Parathyroid adenoma (tissue), 2 donors: ENCODE data around the gene SMCO4.
"Not testable (repeated sequence)": the region's sequence is repeated elsewhere in the genome, so short reads cannot be mapped to it uniquely, and the experiment has no call there.

Source experiments
- H2AFZ ChIP-seq: fragments of 300-600 bp; sonication (generic); one replicate; pipeline ENCODE4 v1.7.0; 2017; ENCODE audit warnings: antibody characterized with exemption, mild to moderate bottlenecking
- H3K27ac ChIP-seq: fragments of 300-600 bp; sonication (generic); one replicate; pipeline ENCODE4 v1.7.0; 2017
- H3K27me3 ChIP-seq: fragments of 300-600 bp; sonication (generic); one replicate; pipeline ENCODE4 v1.7.0; 2017; ENCODE audit warnings: low read length; ENCODE audit not compliant: control insufficient read depth, insufficient read depth
- H3K36me3 ChIP-seq: fragments of 300-600 bp; sonication (generic); one replicate; pipeline ENCODE4 v1.7.0; 2017; ENCODE audit warnings: low read length; ENCODE audit not compliant: control insufficient read depth, insufficient read depth
- H3K4me1 ChIP-seq: fragments of 300-600 bp; sonication (generic); one replicate; pipeline ENCODE4 v1.7.0; 2017; ENCODE audit warnings: control low read depth
- H3K4me2 ChIP-seq: fragments of 300-600 bp; sonication (generic); one replicate; pipeline ENCODE4 v1.7.0; 2017; ENCODE audit warnings: low read length
- H3K4me3 ChIP-seq: fragments of 300-600 bp; sonication (generic); one replicate; pipeline ENCODE4 v1.7.0; 2017; ENCODE audit warnings: low read depth, low read length
- H3K79me2 ChIP-seq: fragments of 300-600 bp; sonication (generic); one replicate; pipeline ENCODE4 v1.7.0; 2017; ENCODE audit warnings: control low read depth
- H3K9ac ChIP-seq: fragments of 300-600 bp; sonication (generic); one replicate; pipeline ENCODE4 v1.7.0; 2017; ENCODE audit warnings: mild to moderate bottlenecking
- H3K9me3 ChIP-seq: fragments of 300-600 bp; sonication (generic); one replicate; pipeline ENCODE4 v1.7.0; 2017; ENCODE audit warnings: low read length; ENCODE audit not compliant: control insufficient read depth
- CTCF ChIP-seq: fragments of 300-600 bp; sonication (generic); IDR thresholded peaks from one replicate; pipeline ENCODE4 v1.7.0; 2017; ENCODE audit warnings: antibody characterized with exemption, mild to moderate bottlenecking
- donor health status: primary hyperparathyroidism.

Gene SMCO4

GRCh38 chr11:93444617-93445073 lies 98.5 kb downstream of the SMCO4 start:
- Histone ChIP-seq H3K27me3 (no peaks in the 10 kb centered on the region), H3K4me2 (no peak overlapping the region), H3K27ac (no peak overlapping the region), H3K36me3 (no peaks in the 10 kb centered on the region), H3K4me3 (no peak overlapping the region), H2AFZ (no peak overlapping the region), H3K9ac (no peak overlapping the region), H3K9me3 (no peaks in the 10 kb centered on the region), H3K79me2 (no peaks in the 10 kb centered on the region), H3K4me1 (no peaks in the 10 kb centered on the region)
- TF ChIP-seq CTCF: no peak

GRCh38 chr11:93443232-93443631 lies 100.0 kb downstream of the SMCO4 start:
- H3K4me2 ChIP-seq, H3K27ac ChIP-seq: not testable (repeated sequence)

GRCh38 chr11:93432247-93432646 lies 110.9 kb downstream of the SMCO4 start:
- Histone ChIP-seq H3K9ac (no peak overlapping the region), H3K4me2 (no peak overlapping the region), H3K4me1 (no peaks in the 10 kb centered on the region), H3K36me3 (no peaks in the 10 kb centered on the region), H3K27ac (no peak overlapping the region), H3K4me3 (no peak overlapping the region), H2AFZ (no peak overlapping the region), H3K27me3 (no peaks in the 10 kb centered on the region), H3K79me2 (no peaks in the 10 kb centered on the region), H3K9me3 (no peaks in the 10 kb centered on the region)
- no peak for TF ChIP-seq CTCF

More at GRCh38 chr11:93443232-93443631, 100.0 kb downstream of the SMCO4 start:
- H3K36me3 ChIP-seq, H3K4me3 ChIP-seq, H3K9ac ChIP-seq, H3K9me3 ChIP-seq, H3K79me2 ChIP-seq, H2AFZ ChIP-seq, H3K4me1 ChIP-seq, H3K27me3 ChIP-seq: not testable (repeated sequence)
